ENCODE measurements around the gene HPSE2. TPM values are rescaled to one million over a fixed set of nuclear protein-coding genes. Genes with fewer than 3 reads are reported as not detected.

Gene HPSE2
- total RNA-seq, 1 donor = 5.6 TPM

DNA sequence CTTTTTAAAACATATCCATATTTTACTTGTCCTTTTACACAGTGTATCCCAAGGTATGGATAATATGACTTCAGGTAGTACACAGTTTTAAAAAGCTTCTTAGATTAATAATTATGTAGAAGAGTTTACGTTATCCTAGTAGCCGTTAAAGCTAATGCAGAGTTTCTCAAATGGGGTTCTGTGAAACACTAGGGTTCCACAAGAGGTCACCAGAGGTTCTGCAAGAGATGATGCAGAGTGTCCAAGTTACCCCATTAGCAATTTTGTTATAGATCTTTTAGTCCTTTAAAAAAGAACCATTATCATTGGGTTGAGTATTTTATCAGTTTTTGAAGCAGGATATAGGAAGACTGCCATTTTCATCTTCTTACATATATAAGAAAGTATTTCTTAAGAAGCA is 490.0 kb downstream of the HPSE2 start:
- DNase-seq (ENCODE audit: low read depth) = no peak
- TF ChIP-seq, protein P1, sequence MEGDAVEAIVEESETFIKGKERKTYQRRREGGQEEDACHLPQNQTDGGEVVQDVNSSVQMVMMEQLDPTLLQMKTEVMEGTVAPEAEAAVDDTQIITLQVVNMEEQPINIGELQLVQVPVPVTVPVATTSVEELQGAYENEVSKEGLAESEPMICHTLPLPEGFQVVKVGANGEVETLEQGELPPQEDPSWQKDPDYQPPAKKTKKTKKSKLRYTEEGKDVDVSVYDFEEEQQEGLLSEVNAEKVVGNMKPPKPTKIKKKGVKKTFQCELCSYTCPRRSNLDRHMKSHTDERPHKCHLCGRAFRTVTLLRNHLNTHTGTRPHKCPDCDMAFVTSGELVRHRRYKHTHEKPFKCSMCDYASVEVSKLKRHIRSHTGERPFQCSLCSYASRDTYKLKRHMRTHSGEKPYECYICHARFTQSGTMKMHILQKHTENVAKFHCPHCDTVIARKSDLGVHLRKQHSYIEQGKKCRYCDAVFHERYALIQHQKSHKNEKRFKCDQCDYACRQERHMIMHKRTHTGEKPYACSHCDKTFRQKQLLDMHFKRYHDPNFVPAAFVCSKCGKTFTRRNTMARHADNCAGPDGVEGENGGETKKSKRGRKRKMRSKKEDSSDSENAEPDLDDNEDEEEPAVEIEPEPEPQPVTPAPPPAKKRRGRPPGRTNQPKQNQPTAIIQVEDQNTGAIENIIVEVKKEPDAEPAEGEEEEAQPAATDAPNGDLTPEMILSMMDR (IDR thresholded peaks at IDR 0.05; ENCODE audit: insufficient read depth, low read depth, low read length) = no peak
- no peak overlapping the region for H3K4me3 ChIP-seq (ENCODE audit: low read depth, low read length)

DNA sequence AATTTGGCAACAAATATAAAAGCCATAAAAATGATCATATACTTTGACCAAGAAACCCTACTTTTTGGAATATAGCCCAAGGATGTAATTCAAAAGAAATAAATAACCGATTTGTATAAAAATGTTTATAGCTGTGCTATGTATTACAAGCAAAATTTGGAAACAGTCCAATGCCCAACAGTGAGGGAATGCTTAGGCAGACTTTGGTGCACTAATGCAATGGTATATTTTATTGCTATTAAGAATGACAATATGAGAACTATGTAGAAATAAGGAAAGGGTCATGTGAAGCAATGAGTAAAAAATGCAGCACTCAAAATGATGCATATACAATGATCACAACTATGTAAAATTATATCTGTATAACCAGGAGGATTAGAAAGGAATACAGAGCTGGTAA is 515.1 kb downstream of the HPSE2 start:
- TF ChIP-seq, protein P1 (IDR thresholded peaks at IDR 0.05; ENCODE audit: insufficient read depth, low read depth, low read length) = no peak
- DNase-seq (ENCODE audit: low read depth) = peak; percentile 41
- no peak overlapping the region for H3K4me3 ChIP-seq (ENCODE audit: low read depth, low read length)

DNA sequence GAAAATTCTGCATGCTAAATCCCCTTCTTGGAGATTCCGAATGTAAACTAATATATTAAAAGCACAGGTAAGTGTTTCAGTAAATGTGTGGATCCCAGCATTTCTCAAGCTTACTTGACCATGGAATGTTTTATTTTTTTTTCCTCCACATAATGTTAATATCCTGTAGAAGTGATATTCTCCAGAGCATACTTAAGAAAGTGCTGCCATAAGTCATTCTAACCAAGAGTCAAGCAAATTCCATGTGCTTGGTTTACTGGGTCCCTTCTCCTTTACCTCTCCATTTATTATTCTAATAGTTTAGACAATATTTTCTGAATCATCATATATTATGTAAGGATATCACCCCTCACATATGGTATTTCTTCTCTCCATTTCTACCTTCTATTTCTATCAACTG is 522.1 kb downstream of the HPSE2 start:
- TF ChIP-seq, protein P1 (IDR thresholded peaks at IDR 0.05; ENCODE audit: insufficient read depth, low read depth, low read length) = no peak
- DNase-seq (ENCODE audit: low read depth) = no peak
- H3K4me3 ChIP-seq (ENCODE audit: low read depth, low read length) = no peak overlapping the region

DNA sequence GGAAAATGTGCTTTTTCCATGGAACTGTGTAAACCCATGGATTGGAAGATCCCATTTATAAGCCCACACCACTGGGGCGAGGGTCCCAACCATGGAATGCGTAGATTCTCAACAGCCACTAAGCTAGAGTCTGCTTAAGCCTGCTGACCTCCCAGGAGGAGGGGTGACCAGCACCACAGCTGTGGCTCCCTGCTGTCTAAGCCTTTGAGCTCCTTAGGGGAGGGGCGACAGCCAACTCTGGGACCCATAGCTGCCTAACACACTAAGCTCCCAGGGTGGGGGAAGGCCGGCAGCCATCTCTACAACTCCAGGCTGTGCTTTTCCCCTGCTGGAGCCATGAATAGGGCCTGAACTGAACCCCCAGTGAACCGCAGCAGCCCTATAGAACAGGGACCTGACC is 539.1 kb downstream of the HPSE2 start:
- TF ChIP-seq, protein P1 (IDR thresholded peaks at IDR 0.05; ENCODE audit: insufficient read depth, low read depth, low read length) = no peak
- H3K4me3 ChIP-seq (ENCODE audit: low read depth, low read length) = no peak overlapping the region
- DNase-seq (ENCODE audit: low read depth) = no peak

DNA sequence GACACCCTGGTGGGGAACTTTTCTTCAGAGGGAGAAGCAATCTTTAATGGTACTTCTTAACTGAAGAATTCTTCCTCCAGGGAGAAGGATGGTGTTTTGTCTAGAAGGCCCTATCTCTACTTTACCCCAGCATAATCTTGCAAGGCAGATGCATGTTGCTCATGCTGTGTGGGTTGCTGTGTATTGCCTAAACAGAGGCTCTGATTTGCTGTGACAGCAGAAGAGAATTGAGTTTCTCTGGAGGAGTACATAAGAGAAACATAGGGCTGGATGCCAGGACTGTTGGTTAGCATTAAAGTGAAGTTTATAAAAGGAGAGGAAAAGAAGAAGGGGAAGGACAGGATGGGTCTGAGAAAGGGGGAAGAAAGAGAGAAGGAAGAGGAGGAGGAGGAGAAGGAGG is 540.8 kb downstream of the HPSE2 start:
- H3K4me3 ChIP-seq (ENCODE audit: low read depth, low read length) = no peak overlapping the region
- DNase-seq (ENCODE audit: low read depth) = peak; percentile 74
- TF ChIP-seq, protein P1 (IDR thresholded peaks at IDR 0.05; ENCODE audit: insufficient read depth, low read depth, low read length) = no peak

DNA sequence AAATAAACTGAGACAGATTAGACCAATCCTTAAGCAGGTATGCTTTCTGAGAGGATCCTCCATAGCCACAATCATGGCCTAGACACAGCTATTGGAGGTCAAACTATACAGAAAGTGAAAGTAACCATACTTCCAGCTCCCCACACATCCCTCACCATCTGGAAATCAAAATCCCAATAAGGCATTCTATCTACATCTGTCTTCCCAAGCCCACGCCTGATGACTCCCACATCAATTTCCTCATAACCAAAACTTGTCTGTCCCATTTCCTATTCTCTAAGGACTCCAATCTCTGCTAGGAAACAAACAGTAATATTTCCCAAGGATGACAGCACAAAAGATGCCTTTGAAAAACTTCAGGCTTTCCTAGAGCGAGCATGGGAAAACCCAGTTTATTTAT is 541.6 kb downstream of the HPSE2 start:
- no peak overlapping the region for H3K4me3 ChIP-seq (ENCODE audit: low read depth, low read length)
- TF ChIP-seq, protein P1 (IDR thresholded peaks at IDR 0.05; ENCODE audit: insufficient read depth, low read depth, low read length) = no peak
- DNase-seq (ENCODE audit: low read depth) = peak; percentile 80

DNA sequence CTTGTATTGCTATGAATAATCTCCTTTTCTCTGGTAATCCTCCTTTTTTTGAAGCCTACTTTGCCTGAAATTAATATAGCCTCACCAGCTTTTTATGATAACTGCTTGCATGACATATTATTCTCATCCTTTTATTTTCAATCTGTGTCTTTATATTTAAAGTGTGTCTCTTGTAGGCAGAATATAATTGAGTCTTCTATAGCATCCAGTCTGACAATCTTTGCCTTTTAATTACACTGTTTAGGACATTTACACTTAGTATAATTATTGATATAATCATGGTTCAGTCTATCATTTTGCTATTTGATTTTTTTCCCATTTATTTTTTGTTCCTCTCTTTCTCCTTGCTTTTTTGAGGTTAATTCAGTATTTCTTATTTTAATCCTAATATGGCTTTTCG is 548.0 kb downstream of the HPSE2 start:
- TF ChIP-seq, protein P1 (IDR thresholded peaks at IDR 0.05; ENCODE audit: insufficient read depth, low read depth, low read length) = no peak
- no peak for DNase-seq (ENCODE audit: low read depth)
- no peak overlapping the region for H3K4me3 ChIP-seq (ENCODE audit: low read depth, low read length)
